ENCODE results near the gene UQCR10.

The UQCR10 gene

DNA sequence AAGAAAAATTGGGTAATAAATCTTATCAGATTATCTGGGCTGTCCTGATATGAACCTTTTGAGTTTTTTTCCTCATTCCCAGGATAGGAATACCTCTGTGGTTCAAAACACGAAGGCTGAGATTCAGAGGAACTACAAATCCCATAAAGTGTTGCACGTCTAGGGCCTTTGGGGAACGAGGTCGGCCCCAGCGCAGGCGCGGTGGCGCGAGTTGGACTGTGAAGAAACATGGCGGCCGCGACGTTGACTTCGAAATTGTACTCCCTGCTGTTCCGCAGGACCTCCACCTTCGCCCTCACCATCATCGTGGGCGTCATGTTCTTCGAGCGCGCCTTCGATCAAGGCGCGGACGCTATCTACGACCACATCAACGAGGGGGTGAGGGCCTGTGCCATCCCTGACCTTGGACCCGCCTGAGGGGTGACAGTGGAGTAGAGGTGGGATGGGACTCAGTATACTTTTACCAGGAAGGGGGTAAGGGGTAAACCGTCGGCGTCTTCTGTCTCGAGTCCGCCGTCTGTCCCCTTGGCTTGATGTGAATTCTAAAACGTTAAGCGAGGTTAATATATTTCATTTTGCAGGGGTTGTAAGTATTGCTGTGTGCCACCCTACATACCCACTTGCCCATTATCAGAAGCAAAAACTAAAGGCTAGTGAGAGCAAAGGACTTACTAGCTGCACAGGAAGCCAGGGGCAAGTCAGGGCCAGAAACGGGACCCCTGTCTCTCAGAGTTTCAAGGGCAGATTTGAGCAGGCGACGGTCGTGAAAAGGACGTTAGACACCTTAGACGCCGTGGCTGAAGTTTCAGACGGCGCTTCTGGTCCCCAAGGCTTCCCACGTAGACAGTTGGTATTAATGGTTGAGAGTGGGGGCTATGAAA is at the start of gene UQCR10:
Gene UQCR10, plus strand, starts transcription at position 199 of the 881 bp plus-strand sequence. Its CDS starts 30 bp downstream, at position 229.
- peak; percentile 85 for DNase-seq
- in situ Hi-C loops (cut with HindIII; ENCODE audit: low pct_ligation_motif_present, low pct_unique_long_range_greater_than_20kb, low sequenced_read_pairs): no loop called here

GRCh38 chr22:29717789-29718188 is 49.4 kb upstream of the UQCR10 start:
- in situ Hi-C loops (cut with HindIII; ENCODE audit: low pct_ligation_motif_present, low pct_unique_long_range_greater_than_20kb, low sequenced_read_pairs): no loop called here
- no peak for DNase-seq

GRCh38 chr22:29718949-29719898 is 47.9 kb upstream of the UQCR10 start:
- in situ Hi-C loops (cut with HindIII; ENCODE audit: low pct_ligation_motif_present, low pct_unique_long_range_greater_than_20kb, low sequenced_read_pairs): no loop called here
- no peak for DNase-seq

DNA sequence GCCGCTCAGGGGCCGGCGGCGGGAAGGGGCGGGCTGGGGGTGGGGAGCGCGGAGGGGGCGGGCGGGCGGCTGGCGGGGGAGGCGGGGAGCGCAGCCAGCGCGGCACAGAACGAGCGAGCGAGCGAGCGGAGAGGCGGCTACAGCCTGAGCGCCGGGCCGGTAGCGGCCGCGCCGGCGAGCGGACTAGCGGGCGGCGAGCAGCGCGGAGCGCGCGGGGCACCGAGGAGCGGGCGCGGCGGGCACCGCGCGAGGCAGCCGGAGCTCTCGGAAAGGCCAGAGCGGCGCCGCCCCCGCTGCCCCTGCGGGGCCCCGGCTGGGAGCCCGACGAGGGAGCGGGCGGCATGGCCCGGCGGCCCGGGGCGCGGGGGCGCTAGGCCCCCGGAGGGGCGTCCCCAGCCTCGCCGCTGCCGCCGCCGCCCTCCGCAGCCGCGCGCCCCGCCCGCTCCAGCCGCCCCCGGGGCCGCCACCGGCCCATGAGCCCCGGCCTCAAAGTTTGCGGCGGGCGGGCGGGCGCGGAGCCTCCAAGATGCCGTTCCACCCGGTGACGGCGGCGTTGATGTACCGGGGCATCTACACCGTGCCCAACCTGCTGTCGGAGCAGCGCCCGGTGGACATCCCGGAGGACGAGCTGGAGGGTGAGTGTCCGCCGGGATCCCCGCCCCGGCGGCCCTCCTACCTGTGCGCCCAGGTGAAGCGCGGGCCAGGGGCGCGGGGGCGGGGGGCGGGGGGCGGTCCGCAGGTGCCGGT is 47.1 kb upstream of the UQCR10 start, which contains the start of gene CABP7:
Gene CABP7, plus strand, starts transcription at position 105 of the 747 bp plus-strand sequence. Its CDS starts 422 bp downstream, at position 527.
- DNase-seq: no peak
- in situ Hi-C loops (cut with HindIII; ENCODE audit: low pct_ligation_motif_present, low pct_unique_long_range_greater_than_20kb, low sequenced_read_pairs): no loop called here

- in situ Hi-C loops (cut with HindIII; ENCODE audit: low pct_ligation_motif_present, low pct_unique_long_range_greater_than_20kb, low sequenced_read_pairs): no loop called here
These were observed 46.3 kb upstream of the UQCR10 start for GRCh38 chr22:29720811-29721323.

DNA sequence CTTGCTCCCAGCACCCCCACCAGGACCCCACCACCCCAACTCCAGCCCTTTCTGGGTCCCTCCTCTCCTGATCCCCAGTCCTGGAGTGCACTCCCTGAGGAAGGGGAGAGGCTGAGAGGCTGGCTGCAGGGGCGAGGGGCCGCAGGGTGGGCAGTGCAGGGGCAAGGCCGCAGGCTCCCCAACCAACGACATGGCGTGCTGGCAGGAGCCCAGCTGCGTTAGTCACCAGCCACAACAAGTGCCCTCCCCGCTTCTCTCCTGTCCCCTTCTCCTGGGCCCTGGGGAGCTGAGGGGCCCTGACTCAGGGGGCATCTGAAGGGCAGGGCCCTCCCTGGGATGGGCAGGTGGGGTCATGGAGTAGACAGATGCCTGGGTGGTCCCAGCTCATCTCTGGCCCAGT is 45.0 kb upstream of the UQCR10 start:
- in situ Hi-C loops (cut with HindIII; ENCODE audit: low pct_ligation_motif_present, low pct_unique_long_range_greater_than_20kb, low sequenced_read_pairs): no loop called here
- DNase-seq: peak; percentile 21

More at GRCh38 chr22:29720811-29721323, 46.3 kb upstream of the UQCR10 start:
- no peak for DNase-seq

GRCh38 chr22:29722587-29722986 is 44.6 kb upstream of the UQCR10 start:
- DNase-seq: no peak
- in situ Hi-C loops (cut with HindIII; ENCODE audit: low pct_ligation_motif_present, low pct_unique_long_range_greater_than_20kb, low sequenced_read_pairs): no loop called here

GRCh38 chr22:29723766-29724165 is 43.4 kb upstream of the UQCR10 start:
- in situ Hi-C loops (cut with HindIII; ENCODE audit: low pct_ligation_motif_present, low pct_unique_long_range_greater_than_20kb, low sequenced_read_pairs): no loop called here
- DNase-seq: no peak

GRCh38 chr22:29724843-29725242 is 42.3 kb upstream of the UQCR10 start:
- no peak for DNase-seq
- in situ Hi-C loops (cut with HindIII; ENCODE audit: low pct_ligation_motif_present, low pct_unique_long_range_greater_than_20kb, low sequenced_read_pairs): no loop called here

DNA sequence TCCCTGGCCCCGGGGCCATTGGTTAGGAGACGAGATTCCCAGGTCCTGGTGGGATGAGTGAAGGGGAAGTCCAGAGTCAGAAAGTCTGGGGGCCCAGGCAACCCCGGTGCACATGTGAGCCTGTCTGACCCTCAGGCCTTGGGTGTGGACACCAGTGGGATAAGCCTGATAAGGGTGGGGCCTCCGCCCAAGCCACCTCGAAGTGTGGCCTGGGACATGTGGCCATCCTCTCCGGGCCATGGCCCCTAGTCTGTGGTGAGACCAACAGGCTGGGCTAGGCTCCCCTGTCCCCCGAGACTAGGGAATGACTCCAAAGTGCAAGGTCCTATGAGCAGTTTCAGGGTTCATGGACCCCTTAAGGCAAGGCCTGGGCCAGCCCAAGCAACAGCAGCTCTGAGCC is 41.1 kb upstream of the UQCR10 start:
- in situ Hi-C loops (cut with HindIII; ENCODE audit: low pct_ligation_motif_present, low pct_unique_long_range_greater_than_20kb, low sequenced_read_pairs): no loop called here
- no peak for DNase-seq

DNA sequence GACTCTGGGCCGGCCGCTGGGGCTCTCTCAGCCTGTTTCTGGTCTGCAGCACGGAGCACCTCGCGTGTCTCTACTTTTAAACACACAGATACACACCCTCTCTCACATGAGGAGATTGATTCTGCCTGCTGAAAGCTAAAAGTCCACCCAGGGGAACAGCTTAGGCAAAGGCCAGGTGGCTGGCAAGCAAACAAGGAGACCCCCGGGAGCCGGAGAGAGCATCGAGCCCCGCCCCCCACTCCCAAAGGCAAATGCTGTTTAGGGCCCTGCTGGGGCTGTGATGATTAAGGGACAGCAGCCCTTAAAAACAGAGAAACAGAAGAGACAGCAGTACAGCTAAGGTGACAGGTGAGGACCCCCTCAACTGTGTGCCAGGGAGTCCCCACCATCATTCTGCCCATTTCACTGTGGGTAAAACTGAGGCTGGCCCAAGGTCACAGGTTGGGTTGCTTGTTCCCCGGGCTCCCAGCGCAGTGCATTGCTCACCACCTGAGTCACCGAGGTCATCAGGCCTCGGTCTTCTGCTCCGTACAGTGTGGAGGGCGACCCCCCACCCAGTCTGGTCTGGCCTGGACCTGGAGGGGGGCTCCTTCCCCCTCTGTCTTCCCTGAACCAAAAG is 40.5 kb upstream of the UQCR10 start:
- in situ Hi-C loops (cut with HindIII; ENCODE audit: low pct_ligation_motif_present, low pct_unique_long_range_greater_than_20kb, low sequenced_read_pairs): no loop called here
- DNase-seq: no peak

DNA sequence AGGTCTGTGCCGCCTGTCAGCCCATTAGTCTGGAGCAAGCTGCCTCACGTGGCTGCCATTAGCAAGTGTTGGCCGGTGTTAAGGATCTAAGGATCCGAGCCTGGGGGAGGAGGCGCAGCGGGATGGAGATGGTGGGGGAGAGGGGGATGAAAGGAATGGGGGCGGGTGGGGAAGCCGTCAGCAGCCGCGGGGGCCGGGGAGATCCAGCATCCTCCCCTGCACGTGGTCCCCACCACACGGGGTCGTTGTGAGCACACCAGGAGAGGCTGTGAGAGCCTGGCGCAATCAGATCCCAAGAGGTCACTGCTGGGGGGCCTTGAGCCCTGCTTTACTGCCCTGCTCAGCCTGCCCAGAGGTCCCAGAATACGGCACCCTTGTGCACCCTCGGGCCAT is 40.0 kb upstream of the UQCR10 start:
- in situ Hi-C loops (cut with HindIII; ENCODE audit: low pct_ligation_motif_present, low pct_unique_long_range_greater_than_20kb, low sequenced_read_pairs): no loop called here
- DNase-seq: no peak

- DNase-seq: no peak
- in situ Hi-C loops (cut with HindIII; ENCODE audit: low pct_ligation_motif_present, low pct_unique_long_range_greater_than_20kb, low sequenced_read_pairs): no loop called here
These were observed 38.0 kb upstream of the UQCR10 start for GRCh38 chr22:29729161-29729560.

DNA sequence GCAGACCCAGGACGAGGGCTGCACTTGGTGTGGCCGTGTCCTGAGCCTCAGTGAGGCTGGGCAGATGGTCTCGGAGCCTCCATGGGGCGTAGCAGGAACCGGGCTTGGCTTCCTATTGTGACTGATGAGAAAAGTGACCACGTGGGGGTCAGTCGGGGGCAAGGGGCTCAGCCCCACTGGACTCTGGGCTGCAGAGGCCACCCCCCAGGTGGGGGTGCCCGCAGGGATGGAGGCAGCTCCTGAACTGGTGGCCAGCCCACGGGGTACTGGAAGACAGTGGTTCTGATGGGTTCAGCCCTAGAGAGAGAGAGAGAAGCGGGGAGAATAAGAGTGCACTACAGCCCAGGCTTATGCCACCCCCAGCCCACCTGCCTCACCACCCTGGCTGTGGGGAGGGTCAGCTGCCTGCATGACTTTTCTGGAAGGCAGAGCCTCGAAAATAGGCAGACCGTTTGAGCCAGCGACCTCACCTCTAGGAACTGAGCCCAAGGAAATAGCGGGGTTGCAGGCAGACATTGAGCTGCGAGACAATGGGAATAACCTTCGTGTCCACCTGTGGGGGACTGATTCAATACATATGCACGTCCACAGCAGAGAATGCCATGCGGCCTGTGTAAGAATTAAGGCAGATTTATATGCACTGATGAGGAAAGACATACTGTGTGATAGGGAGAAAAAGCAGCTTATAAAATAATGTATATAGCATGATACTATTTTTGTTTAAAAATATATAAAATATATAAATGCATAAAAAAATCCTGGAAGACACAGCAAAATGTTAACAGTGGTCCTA is 35.9 kb upstream of the UQCR10 start:
- DNase-seq: no peak
- in situ Hi-C loops (cut with HindIII; ENCODE audit: low pct_ligation_motif_present, low pct_unique_long_range_greater_than_20kb, low sequenced_read_pairs): no loop called here

DNA sequence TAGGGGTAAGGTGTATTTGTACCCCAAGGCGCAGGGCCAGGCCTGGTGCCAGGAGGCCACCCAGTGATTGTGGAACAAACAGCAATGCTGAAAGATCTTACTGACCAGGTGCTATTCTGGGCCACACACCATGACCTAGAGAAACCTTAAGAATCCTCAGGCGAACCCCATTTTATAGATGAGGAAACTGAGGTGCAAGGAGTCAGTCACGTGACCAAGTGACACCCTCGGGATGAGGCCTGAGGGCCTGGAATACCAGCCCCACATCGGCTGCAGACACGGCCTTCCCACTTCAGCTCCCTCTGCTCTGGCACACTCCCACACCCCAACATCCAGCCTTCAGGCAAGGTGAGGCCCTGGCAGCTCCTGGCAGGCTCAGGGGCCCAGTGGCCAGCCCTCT is 34.3 kb upstream of the UQCR10 start:
- in situ Hi-C loops (cut with HindIII; ENCODE audit: low pct_ligation_motif_present, low pct_unique_long_range_greater_than_20kb, low sequenced_read_pairs): no loop called here
- no peak for DNase-seq

GRCh38 chr22:29733362-29734201 is 33.6 kb upstream of the UQCR10 start:
- in situ Hi-C loops (cut with HindIII; ENCODE audit: low pct_ligation_motif_present, low pct_unique_long_range_greater_than_20kb, low sequenced_read_pairs): no loop called here
- DNase-seq: no peak

Data from ACHN (cell line).